GM21825 (cell line): ENCODE data around the gene ZNF160.
"Not testable (repeated sequence)": the region's sequence is repeated elsewhere in the genome, so short reads cannot be mapped to it uniquely, and the experiment has no call there.

Experiments
- ATAC-seq: cut with Tn5 transposase; IDR thresholded peaks from one replicate; pipeline ENCODE4 v1.9.1; 2021; ENCODE audit warnings: mild to moderate bottlenecking, moderate library complexity; ENCODE audit not compliant: unreplicated experiment

The ZNF160 gene

GRCh38 chr19:53034054-53034453, 69.2 kb downstream of the ZNF160 start:
- ATAC-seq = no peak

- not testable (repeated sequence) for ATAC-seq
Measured at GRCh38 chr19:53028306-53028705, 74.9 kb downstream of the ZNF160 start.

DNA sequence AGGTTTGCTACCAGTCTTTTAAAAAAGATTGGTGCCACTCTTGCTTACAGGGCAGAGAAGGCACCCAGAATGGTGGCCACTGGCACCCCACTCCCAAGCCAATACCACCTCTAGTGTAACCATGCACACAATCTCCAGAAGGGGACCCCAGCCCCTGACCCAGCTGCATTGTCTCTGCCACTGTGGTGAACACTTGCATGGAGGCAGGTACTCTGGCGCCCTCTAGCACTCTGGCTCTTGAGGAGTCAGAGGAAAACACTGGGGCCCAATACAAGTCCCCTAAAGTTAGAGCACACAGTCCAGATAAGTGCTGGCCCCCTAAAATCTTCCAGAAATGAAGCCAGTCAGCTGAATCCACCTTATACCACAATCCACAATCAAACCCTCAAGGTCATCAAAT, 83.5 kb downstream of the ZNF160 start:
- no peak for ATAC-seq
